GM19239 (cell line): ENCODE results near the gene ACSS1.

Source experiments
- DNase-seq: peaks from one replicate; pipeline ENCODE4 v3.0.0; 2011; ENCODE audit warnings: low spot score; ENCODE audit not compliant: insufficient read length
- FAIRE-seq: peaks from 2 replicates; lab custom pipeline; 2011; peaks lifted over from hg19 to GRCh38; lab: Jason Lieb, UNC

The ACSS1 gene

DNA sequence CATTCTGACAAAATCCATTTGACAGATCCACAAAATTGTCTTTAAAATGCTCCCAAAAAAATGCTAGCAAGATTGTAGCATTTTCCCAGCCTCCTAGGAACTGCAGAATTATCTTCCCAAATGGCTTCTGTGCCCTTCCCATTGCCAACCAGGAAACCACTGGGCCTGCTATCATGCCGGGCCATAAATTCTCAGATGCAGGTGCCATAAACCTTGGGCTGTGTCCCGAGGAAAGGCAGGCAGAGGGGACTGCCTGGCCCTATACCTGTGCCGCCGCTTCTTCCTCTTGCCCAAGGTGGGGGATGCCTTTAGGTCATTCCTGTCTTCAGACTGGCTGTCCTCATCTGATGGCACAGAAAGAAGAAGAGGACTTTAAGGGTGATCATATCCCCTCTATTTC is 21.2 kb upstream of the ACSS1 start:
- DNase-seq, result no peak
- no peak for FAIRE-seq

DNA sequence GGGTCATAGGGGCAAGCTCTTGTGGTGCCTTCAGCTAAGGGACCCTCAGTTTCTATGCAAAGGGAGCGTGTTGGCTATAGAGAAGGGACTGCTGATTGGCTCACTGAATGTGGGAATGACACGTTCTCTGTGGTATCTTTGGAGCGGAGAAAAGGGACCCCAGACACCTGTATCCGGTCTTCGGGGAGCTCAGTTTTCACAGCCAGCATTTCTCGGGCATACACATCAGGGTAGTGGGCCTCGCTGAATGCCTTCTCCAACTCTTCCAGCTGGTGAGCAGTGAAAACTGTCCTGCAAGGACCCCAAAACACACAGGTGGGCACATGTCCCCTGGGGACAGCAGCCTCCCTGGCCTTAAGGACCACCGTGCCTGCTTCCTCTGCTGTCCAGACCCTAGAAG is 20.7 kb upstream of the ACSS1 start:
- no peak for FAIRE-seq

DNA sequence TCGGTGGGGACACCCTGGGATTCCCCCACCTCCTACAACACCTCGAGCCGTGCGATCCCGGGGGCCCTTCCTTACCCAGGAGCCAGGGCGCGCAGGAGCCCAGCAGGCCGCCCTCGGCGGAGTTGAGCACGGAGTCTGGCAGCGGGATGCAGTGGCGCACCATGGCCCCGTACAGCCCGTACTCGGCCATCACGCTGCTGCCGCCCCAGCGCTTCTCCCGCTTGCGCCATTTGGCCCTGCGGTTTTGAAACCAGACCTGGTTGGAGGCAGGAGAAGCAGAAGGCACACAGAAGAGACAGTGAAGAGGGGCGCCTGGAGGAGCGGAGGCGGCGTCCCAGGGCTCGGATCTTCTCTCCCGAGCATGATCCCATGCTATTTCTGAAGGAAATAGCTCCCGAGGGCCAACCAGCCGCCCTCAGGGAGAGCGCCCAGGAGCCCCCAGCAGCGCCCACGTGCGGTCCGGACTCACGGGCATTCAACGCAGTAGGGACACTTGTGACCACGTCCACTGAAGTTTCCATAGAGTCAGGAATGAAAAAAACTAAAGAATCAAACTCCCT is 19.8 kb upstream of the ACSS1 start:
- DNase-seq (no peak), FAIRE-seq (no peak)

More for the DNA sequence above, 20.7 kb upstream of the ACSS1 start:
- DNase-seq, result no peak

DNA sequence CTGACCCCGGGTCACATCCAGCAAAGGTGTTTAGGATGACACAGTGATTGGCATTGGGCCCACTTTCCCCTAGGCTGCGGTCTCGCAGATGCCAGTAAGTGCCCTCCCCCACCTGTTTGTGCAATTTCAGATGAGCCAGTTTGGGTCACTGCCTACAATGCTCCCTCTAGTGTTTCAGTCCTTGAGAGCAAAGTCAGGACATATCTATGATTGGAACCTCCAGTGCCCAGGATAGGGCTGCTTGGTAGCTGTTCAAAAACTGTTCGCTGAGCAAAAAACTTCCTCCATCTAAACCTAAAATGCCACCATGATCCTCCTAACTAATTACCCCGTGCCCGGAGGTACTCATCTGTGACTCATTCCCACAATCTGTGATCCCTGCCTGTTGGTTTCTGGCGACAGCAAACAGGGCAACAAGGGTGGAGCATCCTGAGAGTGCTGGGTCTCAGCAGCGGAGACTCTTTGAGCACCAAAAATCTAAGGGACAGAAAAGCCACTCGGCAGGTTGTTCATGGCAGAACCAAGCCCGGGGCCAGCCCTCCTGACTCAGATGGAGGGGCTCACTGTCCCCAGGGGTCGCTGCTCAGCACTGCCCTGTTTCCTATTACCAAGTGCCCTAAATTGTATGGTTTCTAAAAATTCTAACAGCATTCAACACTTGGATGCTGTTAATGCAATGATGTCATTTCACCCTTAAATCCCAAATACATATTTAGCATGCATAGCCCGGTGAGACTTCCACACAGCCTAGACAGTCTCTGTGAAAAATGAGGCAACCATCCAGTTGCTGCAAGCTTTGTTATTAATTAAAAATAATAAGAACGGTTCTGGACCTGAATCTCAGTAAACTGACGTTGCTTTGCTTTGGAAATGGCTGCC is 19.0 kb upstream of the ACSS1 start:
- DNase-seq, result no peak
- FAIRE-seq, result peak; percentile 14

DNA sequence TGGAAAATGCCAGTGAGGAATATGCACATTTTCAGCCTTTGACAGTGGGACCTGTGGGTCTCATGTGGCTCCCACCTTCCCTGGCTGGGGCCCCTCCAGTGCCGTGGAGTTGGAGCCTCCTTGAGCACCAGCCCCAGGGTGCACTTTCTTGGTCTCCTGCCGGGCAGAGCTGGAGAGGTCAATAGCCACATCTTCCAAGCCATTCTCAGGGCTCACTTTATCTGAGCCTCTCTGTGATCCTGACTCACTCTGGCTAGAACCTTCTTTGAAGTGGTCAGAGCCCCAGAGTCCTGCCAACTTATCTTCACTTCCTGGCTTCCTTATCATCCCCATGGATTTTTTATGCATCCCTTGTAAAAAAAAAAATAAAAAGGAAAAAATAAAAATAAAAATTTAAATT is 18.3 kb upstream of the ACSS1 start:
- FAIRE-seq, result no peak

DNA sequence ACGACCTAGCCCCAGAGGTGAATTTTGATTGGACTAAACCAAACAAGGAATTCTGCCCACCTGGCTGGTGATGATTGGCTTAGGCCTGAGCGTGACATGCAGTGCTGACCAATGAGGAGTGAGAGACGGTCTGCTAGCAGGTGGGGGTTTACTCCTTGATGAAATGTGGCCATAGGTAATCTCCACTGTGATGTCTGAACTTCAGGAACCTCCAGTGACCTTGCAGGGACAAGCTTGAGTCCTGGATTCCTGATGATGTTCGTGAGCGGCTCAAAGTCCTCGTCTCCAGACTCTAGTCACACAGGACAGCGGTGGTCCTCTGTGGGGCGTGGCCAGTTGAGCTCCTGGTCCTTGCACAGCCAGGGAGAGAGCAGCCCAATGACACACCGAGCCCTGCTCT is 15.6 kb upstream of the ACSS1 start:
- no peak for DNase-seq

More for the DNA sequence above, 18.3 kb upstream of the ACSS1 start:
- DNase-seq, result no peak

DNA sequence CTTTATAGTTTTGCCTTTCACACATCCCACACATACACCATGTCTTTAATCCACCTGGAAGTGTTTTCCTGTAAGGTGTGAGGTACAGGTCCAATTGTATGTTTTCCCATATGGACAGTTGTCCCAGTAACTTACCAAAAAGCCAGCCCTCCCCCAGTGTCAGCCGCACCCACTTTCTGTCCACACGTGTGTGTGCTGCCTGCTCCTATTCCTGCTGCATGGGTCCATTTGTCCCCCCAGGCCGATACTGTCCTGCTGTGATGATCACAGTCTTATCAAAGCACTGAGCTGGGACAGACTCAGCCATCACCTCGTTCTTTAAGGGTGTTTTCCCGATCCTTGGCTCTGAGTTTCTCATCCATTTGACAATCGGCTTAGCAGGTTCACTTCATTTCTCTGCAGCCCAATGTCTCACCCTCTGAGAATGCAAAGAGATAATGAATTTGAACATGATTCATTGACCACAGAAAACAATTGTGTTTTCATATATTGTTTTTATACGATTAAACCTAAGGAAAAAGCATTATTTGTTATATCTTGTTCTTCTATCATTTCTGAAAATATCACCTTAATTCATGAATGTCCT is 14.4 kb upstream of the ACSS1 start:
- DNase-seq (no peak), FAIRE-seq (no peak)

More for the DNA sequence above, 15.6 kb upstream of the ACSS1 start:
- no peak for FAIRE-seq

DNA sequence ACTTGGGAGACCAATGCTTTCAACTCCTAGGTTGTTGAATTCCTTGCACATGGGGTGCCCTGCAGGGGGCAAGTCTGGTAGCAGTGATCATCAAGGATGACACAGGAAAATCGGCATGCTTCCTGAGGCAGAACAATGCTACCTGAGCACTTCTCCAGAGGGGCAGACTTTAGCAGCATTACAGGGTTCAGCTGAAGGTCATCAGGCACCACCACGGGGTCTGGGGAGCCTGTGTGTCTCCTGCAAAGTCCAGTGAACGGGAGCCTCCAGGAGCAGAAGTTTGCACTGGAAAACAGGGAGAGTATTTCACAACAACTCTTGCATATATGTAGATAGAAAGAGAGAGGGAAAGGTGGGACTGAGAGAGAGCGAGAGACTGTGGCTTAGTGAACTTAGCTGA is 13.8 kb upstream of the ACSS1 start:
- FAIRE-seq (no peak), DNase-seq (no peak)

DNA sequence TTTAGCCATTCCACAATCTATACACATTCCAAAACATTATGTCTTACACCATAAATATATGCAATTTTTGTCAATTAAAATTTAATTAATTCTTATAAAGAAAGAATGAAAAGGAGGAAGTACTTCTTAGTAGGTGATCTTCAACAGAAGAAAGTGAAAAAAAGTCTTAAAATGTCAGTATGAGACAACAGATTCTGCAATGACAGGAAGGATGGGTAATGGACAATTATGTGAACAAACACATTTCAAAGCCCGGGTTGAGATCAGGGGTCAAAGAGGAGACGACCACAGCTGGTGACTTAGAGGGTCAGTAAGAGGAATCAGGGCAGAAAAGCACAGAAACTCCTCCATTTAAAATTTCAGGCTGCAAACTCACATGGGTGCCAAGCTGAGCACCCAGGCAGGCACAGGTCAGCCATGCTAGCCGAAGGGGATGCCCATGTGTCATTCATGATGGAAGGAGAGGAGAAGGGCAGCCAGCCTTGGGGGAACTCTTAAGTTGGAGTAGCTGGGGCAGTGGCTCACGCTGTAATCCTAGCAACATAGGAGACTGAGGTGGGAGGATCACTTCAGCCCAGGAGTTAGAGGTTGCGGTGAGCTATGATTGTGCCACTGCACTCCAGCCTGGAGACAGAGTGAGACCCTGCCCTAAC is 13.0 kb upstream of the ACSS1 start:
- FAIRE-seq (no peak), DNase-seq (no peak)

DNA sequence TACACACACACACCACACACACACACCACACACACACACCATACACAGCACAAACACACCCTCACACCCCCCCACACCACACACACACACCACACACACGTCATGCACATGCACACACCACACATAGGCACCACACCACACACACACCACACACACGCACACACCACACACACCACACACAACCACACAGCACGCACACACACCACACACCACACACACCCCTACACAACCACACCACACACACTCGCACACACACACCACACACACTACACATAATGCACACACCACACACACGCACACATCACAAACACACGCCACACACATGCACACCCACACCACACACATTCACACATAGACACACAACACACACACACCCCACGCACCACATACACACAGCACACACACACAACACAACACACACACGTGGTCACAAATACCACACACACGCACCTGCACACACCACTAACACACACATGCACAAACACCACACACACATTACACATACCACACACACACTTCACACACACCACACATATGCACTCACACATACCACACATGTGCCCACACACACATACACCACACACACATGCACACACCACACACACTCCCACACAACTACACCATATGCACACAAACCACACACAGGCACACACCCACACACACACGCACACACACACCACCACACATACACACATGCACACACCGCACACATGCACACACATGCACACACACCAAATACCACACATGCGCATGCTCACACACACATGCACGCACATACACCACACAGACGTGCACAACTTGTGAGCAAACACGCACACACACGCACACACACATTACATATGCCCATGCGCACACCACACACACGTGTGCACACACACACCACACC is 9.4 kb upstream of the ACSS1 start:
- no peak for DNase-seq
- no peak for FAIRE-seq

DNA sequence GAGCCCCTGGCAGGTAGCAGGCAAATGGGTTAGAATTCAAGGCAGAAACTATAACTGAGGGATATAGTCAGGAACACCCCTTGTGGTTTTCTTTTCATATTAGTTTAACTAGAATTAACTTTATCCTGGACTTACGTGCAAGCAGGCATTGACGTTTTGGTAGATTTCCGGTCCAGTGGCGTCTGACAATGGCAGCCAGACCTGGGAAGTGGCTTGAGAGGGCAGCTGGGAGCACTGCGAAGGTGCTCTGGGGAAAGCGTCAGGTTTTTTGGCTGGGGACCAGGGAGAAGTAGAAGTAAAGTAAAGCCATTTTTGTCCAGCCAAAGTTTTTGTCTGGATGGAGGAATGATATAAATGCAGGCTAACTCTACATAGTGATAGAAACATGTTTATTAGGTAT is 8.4 kb upstream of the ACSS1 start:
- no peak for FAIRE-seq
- DNase-seq, result no peak

DNA sequence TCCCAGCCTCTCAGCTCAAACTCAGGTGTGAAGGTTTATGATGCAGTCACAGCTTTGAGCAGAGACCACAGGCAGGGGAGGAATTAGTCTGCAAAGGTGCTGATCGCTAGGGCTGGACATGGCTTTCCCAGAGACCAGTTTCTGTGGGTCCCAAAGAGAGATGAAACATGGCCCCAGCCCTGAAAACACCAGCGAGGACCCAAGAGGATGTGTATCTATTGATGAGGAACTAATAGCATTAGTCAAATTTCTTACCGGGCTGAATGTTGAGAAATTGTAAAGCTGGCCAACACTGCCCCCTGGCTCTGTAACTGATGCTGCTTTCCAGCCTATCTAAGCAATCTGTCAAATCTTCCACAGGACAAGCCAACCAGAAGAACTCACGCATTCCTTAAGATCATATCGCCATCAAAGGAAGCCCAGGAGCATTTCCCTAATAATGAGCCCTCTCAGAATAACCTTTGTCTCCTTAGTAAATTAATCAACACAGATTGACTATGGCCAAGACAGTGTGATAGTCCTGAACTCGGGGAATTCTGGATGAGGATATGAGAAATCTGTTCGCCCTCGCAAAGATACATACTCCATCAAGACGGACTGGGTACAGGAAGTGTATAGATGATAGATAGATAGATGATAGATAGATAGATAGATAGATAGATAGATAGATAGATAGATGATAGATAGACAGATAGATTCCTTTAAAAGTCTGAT is 7.8 kb upstream of the ACSS1 start:
- FAIRE-seq (peak; percentile 63), DNase-seq (peak; percentile 46)

DNA sequence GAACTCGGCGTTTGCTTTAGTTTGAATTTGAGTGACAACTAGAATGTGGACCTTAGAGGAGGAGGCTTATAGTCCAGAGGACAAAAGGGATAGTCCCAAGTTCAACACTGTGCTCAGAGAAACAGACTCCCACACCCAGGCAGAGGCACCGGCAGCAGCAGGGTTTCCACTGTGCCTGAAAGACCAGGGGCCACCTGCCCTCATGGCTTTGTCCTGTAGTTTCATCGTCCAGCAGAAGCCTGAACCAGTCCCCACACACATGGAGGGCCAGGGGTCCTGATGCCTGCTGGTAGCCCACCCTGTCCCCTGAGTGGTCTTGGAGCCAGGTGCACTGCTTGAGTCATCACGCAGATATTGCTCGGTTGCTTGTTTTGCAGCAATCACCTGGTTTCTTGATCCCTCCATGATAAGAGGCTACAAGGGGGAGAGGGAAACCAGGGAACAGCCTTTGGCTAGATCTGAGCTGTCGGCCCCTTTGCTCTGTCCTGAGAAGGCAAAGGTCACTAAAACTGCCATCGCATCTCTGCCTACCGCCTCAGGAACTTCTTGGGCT is 7.2 kb upstream of the ACSS1 start:
- FAIRE-seq (no peak), DNase-seq (no peak)

DNA sequence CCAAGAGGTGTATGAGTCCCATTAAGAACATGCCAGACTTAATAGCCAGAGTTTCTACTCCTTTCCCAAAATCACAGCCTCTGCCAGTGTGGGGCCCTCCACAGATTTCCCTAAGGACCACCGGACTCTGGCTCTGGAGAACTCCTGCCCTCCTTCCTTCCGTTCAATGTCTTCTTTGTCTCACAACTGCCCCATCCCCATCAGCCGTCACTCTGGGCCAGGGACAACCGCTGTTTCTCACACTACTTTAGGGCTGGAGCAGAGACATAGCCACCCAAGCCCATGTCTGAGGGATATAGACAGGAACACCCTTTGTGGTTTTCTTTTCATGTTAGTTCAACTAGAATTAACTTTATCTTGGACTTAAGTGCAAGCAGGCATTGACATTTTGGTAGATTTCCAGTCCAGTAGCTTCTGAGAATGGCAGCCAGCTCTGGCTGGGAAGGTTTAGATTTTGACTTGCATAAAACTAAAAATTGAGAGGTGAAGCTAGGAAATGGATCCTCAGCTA is 6.7 kb upstream of the ACSS1 start:
- DNase-seq, result no peak
- FAIRE-seq, result no peak

DNA sequence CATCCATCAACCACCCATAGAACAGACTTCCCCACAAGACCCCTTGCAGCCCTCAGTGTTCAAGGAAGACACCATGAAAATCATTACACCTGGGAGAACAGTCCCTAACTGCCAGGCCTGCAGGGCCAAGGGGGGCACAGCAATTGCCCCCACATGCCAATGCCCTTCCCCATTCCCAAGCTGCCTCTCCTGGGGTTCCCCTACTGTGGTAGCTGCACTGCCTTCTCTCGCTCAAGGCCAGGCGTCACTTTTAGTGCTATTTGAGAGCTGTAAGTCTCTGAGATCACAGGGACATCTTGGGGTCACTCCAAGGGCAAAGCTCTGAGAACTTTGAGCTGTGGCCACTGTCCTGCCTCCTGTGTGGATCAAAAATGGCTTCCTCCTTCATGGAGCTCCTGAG is 6.0 kb upstream of the ACSS1 start:
- DNase-seq (no peak), FAIRE-seq (no peak)

DNA sequence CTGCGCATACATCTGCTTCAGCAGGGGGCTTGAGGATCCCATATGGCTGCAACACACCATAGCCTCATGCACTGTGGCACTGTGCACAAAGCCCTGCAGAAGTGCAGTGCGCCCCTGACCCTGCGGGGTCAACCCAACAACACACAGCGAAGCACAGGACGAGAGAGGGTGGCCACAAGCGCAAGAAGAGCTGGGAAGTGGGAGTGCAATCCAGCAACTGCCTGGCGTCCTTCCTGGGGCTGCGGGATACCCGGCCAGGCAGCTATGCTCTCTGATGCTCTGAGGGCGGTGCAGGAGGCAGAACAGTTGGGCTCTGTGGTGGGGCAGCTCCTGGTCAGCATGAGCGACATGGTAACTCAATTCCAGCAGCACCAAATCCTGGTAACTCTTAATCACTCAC is 5.6 kb upstream of the ACSS1 start:
- FAIRE-seq, result no peak
- no peak for DNase-seq

DNA sequence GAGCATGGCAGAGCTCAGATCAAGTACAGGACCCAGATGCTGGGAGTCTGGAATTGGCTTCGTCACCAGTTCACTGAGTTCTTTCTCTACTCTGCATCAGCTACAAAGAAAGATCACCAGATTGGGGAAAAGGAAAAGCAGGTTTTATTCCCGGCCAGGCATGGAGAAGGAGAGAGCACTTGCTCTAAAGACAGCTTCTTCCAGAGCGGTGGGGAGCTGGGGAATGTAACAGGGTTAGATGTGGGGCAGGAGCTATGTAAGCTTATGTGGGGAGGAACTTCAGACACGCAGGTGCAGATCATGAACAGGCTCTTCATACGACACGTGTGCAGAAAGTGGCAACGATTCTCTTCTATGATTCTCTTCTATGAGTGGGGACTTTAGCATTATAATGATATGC is 4.9 kb upstream of the ACSS1 start:
- DNase-seq (no peak), FAIRE-seq (no peak)

DNA sequence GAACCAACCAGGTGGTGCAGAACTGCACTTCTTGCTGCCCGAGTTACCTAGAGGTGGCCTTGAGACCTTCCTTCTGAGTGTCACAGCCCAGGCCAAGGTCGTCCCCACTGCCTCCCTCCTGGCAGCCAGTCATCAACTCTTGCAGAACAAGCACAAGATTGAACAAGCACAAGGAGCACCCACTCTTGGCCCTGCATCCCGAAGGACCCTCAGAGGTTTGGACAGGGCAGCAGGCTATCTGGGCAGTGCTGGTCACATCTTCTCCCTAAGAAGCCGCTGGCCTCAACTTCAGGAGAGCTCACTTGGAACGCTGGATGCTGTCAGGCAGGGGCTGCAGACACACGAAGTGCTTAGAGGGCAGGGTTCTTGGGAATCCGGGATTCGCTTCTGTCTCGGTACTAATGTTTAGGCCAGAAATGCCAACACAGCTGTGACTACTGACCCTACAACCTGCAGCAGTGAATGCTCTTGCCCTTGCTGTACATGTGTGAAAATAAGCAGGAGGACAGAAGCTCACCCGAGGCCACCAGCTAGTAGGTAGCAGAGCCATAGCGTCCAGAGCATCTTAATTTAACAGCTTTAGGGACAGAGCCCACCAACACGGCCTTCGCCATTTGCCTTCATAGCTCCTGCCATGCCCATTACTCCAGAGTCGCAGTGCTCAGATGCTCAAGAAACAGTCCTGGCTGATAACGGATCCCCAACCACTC is 4.0 kb upstream of the ACSS1 start:
- DNase-seq (no peak), FAIRE-seq (no peak)
